ENCODE data around the gene TMEM119. TPM values are rescaled to one million over a fixed set of nuclear protein-coding genes. Genes with fewer than 3 reads are reported as not detected.

TMEM119 gene
- total and polyA plus RNA-seq, 2 of the 8 experiments (the other 6 are each of a cell fraction or from before 2014, with no cell fraction given) = 0.35 to 0.61 TPM

DNA sequence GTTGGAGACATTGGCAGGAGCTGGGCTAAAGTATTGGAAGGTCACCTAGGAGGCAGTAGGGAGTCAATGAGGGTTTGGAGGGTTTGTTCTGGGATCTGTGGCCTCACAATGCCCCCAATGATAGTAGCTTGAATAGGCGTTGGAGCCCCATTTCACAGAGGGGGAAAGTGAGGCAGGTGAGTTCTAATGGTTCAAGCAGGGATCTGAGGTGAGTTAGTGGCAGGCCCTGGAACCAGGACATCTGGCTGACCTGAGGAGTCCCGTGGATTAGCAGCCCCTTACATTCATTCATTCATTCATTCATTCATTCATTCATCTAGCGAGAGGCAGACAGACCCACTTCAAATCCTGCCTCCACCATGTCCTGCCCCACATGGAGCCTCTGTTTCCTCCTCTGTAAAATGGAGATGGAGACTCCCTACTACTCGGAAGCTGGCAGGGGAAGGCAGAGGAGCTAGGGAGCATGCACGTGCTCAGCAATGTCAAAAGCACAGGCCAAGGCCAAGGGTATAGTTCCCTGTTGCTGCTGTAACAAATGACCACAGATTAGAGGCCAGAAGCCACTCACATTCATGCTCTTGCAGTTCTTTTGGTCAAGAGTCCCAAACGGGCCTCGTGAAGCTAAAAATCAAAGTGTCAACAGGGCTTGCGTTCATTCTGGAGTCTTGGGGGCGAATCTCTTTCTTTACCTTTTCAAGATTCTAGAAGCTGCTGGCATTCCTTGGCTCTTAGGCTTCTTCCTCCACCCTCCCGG is 2.2 kb upstream of the TMEM119 start (continued):
- no peak for TF ChIP-seq RNF2 (IDR thresholded peaks at IDR 0.05; ENCODE audit: borderline replicate concordance, low read depth, low read length, missing control alignments, poor library complexity, severe bottlenecking)
